Epidermal melanocyte (primary cell): ENCODE measurements around the gene TMEM79.
"Not testable (repeated sequence)": the region's sequence is repeated elsewhere in the genome, so short reads cannot be mapped to it uniquely, and the experiment has no call there.

Experiments
- DNase-seq: peaks from one replicate; pipeline ENCODE4 v3.0.0; 2011; ENCODE audit warnings: low spot score; ENCODE audit not compliant: insufficient read length

TMEM79 gene

DNA sequence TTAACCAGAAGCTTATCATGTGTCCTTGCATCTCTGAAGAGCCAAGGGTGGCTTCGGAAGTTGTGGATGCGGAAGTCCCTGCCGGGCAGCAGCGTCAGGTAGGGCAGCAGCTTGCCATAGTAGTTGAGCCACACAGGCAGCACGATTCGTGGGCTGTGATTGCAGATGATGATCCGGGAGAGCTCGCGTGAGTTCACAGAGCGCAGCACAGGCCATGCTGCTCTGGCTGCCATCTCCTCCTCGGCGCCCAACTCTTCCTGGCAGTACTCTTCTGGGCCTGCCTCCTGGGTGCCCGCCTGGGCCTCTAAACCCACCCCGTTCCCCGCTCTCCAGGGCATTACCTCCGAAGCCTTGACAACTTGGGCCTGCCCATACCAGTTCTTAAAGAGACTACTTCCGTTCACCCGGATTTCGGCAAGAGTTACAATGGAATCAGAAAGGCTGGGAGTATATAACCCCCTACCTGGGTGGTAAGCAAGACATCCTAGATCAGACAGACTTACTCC lies 14.8 kb downstream of the TMEM79 start, which contains the start of gene VHLL:
VHLL (minus strand) TSS at position 456 of the 506 bp plus-strand sequence; CDS start at position 338, 118 bp downstream.
- DNase-seq: no peak

GRCh38 chr1:156303241-156303640 lies 19.1 kb downstream of the TMEM79 start:
- DNase-seq: no peak

- no peak for DNase-seq
Measured at GRCh38 chr1:156305215-156305614, 21.1 kb downstream of the TMEM79 start.

- no peak for DNase-seq
Measured at GRCh38 chr1:156308078-156308477, 24.0 kb downstream of the TMEM79 start.

- no peak for DNase-seq
Measured at GRCh38 chr1:156310962-156311361, 26.8 kb downstream of the TMEM79 start.

DNA sequence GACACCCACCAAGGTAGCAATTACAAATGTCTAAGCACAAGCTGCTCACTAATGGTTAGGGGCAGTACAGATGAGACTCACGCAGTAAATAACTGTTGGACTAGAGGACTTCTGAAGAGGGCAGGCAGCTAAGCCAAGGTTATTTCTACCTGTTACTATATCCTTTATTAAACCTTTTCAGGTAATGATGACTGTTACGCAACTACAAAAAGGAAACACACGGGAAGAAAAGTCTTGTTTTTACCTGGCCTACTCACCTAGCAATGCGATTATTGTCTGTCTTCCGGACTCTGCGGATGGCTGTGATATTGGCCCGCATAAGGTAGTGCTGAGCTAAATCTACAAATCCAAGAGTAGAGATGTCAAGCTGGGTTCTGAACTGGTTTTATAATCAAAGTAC lies 32.8 kb downstream of the TMEM79 start:
- DNase-seq: no peak

- DNase-seq: peak; percentile 43
Measured at GRCh38 chr1:156319664-156320063, 35.5 kb downstream of the TMEM79 start.

DNA sequence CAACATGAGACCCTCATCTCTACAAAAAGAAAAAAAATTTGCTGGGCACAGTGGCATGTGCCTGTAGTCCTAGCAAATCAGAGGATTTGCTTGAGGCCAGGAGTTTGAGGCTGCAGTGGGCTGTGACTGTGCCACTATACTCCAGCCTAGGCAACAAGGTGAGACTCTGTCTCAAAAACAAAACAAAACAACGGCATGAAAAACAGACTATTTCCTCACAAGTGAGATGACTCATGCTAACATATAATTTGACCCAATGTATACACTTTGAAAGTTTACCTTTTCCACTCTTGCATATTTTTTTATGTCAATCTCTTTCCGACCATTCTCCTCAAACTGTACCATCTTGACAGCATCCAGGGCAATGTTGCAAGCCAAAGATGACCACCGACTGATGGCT lies 36.4 kb downstream of the TMEM79 start:
- DNase-seq: no peak

- not testable (repeated sequence) for DNase-seq
Measured at GRCh38 chr1:156323179-156323578, 39.1 kb downstream of the TMEM79 start.

DNA sequence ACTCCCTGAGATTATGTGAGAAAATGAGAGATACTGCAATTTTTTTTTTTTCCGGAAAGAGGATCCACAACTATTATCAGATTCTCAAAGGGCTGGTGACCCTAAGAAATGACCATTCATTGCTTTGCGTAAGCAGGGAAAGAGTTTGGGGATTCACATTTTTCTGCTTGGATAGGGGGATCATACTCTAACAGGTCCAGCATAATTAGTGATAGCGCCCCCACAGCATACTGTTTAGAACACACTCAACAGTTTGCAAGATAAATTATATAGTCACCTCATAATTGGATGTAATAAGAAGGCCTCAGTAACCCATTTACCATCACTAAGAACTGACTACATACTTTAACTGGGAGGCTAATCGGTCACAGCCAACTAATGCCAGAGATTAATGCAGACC lies 52.1 kb downstream of the TMEM79 start:
- no peak for DNase-seq

GRCh38 chr1:156337052-156337887 lies 53.1 kb downstream of the TMEM79 start:
- no peak for DNase-seq

GRCh38 chr1:156337888-156338179 lies 53.7 kb downstream of the TMEM79 start:
- DNase-seq: no peak

DNA sequence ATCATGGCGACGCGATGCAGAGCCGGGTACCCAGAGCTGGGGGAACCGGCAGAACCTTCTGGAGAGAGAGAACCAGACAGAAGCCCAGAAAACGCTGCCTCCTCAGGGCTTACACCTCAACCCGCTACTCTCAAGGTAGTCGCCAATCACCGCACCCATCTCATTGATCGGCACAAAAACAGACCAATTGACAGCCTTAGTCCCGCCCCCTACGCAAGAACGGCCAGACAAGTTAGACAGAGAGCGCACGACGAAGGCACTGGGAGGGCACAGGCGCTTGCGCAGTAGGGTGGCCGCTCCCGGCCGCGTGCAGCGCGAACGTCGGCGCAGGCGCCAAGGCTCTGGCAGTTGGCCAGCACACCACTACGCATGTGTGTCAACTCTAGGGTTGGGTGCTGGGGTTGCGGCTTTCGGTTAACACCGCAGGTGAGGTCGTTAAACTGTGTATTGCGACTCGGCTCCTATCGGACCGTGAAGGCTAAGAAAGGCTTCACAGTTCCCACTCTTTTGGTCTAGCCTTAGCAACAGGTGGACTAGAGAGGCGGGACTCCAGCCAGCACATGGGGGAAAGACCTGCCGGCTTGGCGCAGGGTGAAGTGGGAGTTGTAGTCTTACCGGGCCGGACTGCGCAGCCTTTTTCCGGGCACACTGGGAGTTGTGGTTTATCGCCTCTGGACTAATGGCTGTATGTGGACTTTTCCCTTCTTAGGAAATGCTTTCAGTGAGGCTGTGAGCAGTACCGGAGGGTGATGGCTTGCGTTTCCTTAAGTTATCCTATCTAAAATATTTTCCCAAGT lies 54.3 kb downstream of the TMEM79 start, which contains the start of the genes CCT3 and TSACC:
CCT3 (minus strand) TSS at position 113 of the 797 bp plus-strand sequence; CDS start at position 5, 108 bp downstream.
TSACC (plus strand) TSS at position 347 of the 797 bp plus-strand sequence. CDS start 1,232 bp downstream, outside the sequence.
- DNase-seq: peak; percentile 97
